GM18870 (cell line): Measurements from ENCODE around the gene ZNF624.

Experiments used
- ATAC-seq: cut with Tn5 transposase; IDR thresholded peaks from one replicate; pipeline ENCODE4 v1.9.1; 2021; ENCODE audit warnings: moderate library complexity; ENCODE audit not compliant: unreplicated experiment

Gene ZNF624

DNA sequence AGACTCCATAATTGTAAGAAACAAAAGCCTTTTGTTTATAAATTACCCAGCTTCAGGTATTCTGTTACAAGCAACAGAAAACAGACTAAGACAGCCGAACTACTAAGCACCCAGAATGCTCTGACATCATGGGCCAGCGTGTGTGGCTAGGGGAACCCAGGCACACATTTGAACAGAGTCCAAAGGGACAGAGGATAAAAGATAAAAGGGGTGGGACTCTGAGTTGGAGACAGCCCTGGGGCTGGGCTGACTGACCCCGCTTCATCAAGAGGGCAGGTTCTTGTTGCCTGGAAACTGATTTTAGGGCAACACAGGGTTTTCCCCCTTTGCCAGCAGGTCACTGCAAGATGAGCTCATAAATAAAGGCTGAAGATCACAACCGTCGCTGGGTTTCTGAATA lies 54.1 kb downstream of the ZNF624 start:
- no peak for ATAC-seq

GRCh38 chr17:16593356-16594102 lies 60.1 kb downstream of the ZNF624 start:
- ATAC-seq = no peak

- no peak for ATAC-seq
Measured at GRCh38 chr17:16589097-16589969, 64.3 kb downstream of the ZNF624 start.

- no peak for ATAC-seq
Measured at GRCh38 chr17:16585796-16586195, 67.9 kb downstream of the ZNF624 start.

- no peak for ATAC-seq
Measured at GRCh38 chr17:16584273-16584995, 69.2 kb downstream of the ZNF624 start.

DNA sequence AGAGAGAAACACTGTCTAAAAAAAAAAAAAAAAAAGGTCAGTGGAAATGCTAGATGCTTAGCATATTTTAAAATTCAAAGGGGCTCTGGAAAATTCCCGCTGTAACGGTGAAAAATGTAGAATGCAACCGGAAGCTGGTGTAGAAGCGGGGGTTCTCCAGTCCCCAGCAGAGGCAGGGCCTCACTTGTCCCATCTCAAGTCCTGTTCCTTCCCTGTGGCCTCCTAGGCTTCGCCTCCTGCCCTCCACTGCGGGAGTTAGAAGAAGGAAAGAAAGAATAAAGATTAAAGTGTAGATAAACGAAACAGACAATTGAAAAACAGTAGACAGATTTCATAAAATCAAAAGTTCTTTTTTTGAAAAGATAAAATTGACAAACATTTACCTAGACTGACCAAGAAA lies 69.9 kb downstream of the ZNF624 start:
- no peak for ATAC-seq

DNA sequence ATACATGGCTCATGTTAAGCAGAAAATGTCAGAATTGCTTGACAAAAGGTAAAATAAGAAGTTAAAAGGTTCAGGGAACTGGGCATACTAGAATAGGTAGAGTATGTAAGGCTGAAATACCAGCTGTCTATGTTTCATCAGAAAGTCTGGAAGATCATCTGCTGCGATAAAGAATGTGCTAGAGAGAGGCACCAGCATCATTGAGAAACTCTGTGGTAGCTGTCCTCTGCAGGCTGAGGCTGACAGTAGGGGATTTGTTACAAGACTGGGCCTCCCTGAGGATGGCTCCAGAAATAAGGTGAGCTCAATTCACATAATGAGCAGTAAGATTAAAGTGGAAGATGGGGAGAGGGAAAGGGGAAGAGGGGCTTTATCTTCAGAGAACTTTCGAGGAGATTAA lies 80.2 kb downstream of the ZNF624 start:
- ATAC-seq = no peak
